DMS79 (cell line): ENCODE results near the gene SCCPDH.

Experiments used
- DNase-seq: peaks from one replicate; lab custom pipeline; 2025; lab: John Stamatoyannopoulos, UW

The SCCPDH gene

DNA sequence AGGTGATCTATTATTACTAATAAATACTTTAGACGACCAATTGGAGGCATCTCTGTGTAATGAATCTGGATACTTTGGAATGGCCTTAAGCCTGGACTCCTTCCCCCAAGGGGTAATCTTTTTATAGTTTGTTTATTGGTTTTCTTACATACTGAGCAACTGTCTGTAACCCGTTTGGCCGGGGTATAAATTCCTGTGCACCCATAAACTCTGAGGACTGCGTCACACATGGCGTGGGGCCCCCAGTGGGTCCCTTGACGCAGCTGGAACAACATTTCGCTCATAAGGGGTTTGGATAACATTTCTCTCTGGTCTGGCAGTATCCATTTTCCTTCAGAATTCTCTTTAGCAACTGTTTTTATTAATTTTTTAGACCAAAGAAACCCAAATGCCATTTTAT is 26.5 kb downstream of the SCCPDH start:
- no peak for DNase-seq

DNA sequence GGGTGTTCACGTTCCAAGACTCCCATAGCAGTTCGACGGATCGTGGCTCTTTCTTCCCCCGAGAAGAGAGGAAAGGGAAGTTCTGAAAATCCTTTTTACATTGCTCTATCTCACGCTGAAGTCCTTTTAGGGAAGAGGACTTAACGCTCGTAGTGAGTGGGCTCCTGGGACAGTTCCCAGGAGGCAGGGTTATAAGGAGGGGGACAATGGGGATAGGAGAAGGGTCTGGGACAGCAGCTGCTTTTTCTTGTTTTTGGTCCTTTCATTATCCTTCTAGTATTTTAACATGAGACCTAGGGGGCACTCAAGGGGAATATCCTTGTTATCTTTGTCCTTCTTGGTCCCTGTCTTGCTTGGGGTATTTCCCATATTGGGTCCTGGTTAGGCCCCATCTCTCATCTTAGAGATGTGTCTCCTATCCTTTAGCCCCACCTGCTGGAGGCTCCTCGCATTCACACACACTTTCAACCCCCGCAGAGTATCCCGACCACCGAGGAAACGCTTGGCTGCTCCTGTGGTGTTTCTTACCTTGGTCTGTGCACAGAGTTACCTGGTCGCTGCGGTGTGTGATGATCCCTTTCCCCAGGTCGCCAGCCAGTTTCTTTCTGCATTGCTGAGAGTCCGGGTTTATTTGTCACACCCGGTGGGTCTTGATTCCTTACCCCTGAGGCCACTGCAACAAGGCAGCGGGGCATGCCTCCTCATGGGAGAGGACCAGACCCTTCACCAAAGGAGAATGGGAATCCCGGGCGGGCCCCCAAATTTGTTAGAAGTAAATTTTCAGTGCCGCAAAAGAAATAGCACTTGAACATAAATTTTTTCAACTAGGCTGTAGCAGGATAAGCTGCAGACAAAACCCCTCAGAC is 29.7 kb downstream of the SCCPDH start:
- DNase-seq = peak; percentile 16

DNA sequence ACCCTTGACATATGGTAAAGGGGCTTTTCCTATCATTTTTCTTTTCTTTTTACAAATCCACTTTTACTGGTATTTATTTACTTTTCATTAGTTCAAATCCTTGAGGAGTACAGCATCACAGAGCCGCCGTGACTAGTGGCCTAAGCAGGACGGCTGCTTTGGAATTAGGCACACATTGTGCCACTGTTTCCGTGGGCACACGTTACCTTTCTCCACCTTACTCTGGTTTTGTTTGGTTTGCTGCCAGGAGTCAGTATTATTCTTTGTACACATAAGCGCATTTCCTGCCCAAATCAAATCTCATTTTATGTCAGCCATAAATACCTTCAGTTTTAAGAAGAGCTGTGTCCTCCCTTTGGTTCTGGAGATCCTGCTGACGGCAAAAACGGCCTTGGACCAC is 31.2 kb downstream of the SCCPDH start:
- DNase-seq = no peak

DNA sequence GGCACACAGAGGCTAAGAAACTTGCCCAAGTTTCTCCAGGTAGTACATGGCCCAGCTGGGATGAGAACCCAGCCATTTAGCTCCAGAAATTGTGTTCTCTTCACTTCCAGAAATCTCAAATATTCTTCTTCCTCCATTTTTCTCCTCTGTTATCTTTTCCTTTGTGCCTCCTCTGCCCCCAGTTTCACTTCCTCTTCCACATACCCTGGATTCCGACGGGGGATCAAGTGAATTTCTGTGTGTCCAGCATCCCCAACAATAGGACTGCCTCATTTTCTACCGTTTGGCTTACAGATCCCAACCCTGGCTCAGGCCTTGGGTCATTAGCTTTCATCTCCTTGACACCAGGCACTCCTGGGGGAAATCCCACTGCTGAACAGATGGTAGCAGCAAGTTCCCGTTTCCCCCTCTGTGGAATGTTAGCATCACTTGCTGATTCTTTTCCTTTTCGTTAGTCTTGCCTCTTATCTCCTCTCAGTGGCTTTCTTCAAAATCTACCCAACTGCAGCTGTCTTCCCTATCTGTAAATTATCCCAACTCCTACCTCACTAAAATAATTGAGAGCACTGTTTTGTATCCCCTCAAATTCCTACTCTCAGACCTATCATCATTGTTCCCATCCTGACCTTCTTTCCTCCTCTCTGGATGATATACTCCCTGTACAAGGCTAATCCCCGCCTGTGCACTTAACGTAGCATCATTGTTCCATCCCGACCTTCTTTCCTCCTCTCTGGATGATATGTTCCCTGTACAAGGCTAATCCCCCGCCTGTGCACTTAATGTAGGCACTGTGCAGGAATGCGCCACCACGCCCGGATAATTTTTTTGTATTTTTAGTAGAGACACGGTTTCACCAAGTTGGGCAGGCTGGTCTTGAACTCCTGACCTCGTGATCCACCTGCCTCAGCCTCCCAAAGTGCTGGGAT is 36.5 kb downstream of the SCCPDH start:
- DNase-seq = no peak

DNA sequence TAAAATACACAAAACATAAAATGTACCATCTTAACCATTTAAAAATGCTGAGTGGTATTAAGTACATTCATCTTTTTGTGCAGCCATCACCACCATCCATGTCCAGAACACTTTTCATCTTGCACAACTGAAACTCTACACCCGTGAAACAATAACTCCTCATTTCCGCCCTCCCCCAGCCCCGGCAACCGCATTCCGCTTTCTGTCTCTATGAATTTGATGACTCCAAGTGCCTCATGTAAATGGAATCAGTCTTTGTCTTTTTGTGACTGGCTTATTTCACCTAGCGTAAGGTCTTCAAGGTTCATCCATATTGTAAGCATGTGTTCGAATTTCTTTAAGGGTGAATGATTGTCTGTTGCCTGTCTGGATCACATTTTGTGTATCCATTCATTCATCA is 37.2 kb downstream of the SCCPDH start:
- DNase-seq = no peak

DNA sequence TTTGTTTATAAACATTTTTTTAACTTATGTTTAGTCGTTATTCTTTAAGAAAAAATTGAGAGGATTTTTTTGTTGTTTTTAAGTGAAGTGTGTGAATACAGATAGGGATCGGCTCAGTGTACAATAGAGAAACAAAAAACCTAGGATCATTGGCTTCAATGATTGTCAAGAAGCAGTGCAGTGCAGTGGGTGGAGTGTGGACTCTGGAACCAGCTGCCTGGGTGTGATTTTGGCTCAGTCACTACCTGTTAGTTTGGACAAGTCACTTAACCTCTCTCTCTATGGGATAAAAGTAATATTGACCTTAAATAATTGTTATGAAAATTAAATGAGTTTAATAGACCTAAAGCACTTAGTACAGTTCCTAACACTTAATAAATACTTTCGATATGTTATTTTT is 41.3 kb downstream of the SCCPDH start:
- DNase-seq = no peak

DNA sequence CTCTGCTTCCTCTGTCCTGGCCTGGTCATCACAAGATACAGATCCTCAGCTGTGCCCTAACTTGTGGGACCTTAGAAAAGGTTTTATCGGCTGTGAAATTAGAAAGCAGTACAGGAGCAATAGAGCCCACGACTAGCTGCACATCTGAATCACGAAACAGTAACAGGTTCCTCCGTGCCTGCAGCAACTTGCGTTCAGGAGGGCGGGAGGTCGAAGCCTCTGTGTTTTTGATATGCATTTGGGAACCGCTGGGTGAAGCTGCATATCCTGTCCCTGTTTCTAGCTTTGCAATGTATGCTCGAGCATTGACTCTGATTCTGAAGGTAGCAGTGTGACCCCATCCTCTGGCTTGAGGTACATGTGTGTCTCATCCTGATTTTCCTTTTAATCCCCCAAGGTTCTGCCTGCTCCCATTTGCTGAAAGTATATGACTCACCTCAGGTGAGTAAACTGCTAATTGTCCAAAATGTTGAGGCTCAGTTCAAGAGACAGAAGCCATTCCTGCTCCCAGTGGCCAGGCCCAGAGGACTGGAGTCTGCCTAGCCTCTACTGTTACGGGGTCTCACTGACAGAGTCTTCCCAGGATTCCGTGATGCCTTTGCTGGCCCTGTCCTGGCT is 44.3 kb downstream of the SCCPDH start:
- no peak for DNase-seq

DNA sequence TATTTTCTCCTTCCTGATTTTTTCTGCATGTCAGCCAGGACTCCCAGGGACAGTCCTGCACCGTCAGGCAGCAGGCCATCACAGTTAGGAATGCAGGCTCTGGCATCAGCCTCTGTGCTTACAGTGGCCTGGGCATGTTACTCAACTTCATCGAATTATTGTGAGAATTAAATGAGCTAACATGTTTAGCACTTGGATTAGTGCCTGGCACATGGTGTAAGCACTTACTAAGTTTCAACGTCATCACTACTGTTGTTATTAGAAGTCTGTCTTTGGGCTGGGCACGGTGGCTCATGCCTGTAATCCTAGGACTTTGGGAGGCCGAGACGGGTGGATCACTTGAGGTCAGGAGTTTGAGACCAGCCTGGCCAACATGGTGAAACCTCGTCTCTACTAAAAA is 45.1 kb downstream of the SCCPDH start:
- no peak for DNase-seq

DNA sequence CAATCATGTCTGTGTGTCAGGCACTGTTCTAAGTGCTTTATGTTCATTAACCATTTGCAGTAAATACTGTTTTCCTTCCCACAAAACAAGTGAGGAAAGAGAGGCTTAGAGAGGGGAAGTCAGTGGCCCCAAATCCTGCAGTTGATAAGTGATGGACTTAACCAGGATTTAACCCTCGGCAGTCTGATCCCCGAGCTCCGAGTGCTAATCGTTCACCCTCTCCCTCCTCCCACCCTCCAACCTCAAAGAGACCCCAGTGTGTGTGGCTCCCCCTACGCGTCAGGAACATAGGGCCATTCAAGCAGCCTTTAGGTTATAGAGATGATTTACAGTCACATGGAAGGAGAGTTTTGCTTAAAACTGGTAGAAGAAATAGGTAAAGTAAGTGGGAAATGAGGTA is 47.2 kb downstream of the SCCPDH start:
- DNase-seq = no peak

DNA sequence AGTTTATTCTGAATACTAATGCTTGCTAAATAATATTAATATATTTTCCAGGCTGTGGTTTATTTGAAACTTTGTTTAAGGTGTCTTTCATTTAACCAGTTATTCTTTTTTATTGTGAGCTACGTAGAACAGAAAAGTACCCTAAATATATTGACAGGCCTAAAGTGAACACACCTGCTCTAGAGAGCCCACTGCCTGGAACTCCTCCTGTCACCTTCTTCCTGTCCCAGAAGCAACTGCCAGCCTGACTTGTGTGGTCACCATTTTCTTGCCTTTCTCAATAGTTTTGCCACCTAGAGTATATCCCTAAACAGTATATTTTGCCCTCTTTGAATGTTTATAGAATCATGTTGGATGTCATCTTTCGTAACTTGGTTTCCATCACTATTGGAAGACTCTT is 48.5 kb downstream of the SCCPDH start:
- DNase-seq = no peak

DNA sequence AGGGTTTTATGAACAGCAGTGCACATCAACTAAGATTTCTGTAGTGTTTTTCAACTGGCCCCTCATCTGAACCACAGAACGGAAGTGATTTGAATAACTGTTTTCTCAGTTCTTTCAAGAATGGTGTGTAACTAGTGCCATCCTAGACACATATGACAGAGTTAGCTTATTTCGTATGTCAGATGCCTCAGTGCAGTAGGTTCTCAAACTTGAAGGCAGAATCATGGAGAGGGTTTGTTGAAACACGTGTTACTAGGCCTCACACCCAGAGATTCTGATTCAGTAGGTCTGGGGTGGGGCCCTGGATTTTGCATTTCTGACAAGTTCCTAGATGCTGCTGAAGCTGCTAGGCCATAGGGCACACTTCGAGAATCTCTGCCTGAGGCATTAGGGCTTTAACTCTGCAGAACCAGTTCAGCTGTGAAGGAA is 49.0 kb downstream of the SCCPDH start:
- DNase-seq = no peak

DNA sequence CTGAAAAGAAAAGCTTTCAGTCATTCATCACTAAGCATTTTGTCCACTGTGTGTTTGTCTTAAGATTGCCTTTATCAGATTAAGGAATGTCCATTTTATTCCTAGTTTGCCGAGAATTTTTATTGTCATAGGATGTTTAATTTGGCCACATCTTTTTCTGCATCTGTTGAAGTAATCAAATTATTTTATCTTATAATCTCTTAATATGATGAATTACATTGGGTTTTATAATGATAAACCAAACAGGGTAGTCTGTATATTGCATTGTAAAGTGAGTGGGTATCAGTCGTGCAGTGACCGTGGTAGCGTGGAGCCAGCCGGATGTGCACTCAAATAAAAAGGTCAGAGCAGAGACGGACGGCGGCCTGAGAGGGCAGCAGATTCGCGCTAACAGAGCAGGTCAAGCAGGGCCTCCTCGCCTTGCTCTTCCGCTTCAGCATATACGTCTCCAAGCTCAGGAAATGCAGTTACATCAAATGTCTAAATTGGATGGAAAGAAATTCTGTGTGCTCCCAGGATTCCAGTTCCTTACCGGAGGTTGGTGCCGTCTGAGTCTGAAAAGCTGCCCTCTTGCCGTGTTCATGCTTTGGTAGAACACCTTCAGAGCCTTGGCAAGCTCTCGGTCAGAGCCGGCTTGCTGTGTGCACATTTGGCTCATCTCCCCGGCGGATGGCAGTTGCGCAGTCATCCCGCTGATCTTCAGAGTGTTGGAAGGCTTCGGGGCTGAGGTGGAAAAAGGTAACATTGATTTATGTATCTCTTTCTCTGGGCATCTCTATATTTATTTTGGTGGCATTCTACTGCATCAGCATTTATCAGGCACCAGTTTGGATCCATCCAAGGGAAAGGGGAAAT is 51.5 kb downstream of the SCCPDH start:
- DNase-seq = no peak

DNA sequence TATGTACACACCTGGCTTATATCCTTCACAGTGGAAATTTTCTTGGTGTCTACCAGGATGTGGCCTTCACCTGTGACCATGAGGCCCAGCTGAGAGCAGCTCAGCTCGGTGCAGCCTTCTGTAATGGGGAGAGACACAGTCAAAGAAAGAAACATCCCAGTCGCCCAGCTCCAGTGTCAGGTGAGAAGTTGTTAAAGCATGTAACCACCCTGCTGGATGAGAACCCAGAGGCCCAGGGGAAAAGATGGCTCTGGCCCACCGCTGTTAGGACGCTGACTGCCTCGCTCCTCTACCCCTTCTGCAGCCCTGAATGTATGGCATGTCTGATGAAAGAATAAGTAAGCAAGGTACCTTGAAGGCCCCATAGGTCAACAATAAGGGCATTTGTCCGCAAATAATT is 52.7 kb downstream of the SCCPDH start:
- no peak for DNase-seq

DNA sequence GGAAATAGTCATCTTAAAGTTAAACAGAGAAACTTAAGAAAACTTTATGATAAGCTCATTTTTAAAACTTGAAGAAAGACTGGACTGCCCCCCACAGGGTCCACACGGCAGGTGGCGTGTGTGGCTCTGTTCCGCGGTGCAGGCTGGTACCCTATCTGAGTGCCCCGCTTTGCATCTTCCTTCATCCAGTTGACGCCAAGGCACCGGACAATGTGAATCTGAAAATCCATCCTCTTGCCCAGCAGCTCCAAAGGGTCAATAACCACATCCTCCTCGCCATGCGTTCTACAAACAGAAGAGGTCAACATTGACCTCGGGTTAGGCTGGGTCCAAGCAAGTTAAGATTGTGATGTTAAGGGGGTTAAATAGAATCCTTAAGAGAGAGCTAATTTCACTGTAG is 54.5 kb downstream of the SCCPDH start:
- no peak for DNase-seq

DNA sequence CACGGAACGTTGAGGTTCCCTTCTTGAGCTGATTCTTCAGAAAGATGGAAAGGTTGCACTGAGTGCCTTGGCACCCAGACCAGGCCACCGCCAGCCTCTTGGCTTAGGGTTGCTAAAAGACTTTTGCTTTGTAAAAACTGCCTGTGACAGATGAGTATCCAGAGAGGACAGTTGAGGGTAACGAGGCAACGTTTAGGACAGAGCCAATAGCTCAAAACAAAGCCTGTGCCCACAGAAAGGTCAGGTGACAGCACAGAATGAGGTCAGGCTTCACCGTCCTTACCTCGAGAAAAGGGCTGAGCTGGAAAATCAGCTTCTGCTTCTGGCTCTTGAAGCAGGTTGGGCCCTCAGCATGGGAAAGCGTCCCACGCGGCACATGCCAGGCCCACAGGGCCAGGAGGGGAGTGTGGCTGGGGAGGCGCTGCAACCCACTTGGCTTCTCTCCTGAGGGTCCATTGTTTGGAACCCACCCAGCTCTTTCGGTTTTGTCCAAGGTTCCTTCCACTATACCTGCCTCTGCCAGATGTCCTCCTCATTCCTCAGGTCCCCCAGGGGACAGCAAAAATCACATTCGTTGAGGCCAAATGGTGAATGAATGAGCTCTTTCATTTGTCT is 55.5 kb downstream of the SCCPDH start:
- peak; percentile 34 for DNase-seq

DNA sequence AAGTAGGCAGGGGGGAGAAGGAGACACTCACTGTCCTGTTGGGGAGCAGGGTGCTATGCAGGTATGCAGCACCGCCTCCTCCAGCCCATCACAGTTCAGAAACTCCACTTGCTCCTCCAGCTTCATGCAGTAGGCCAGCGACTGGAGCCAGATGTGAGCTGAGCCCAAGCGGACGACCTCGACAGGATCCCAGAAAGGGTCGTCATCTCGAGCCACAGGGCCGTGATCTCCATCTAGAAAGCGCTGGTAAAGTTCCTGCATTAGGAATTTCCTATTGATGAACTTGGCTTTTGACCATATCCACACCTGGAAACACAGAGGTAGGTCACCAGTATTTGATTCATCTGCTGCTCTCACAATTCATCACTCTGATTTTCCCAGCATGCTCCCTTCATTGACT is 56.1 kb downstream of the SCCPDH start:
- DNase-seq = no peak

DNA sequence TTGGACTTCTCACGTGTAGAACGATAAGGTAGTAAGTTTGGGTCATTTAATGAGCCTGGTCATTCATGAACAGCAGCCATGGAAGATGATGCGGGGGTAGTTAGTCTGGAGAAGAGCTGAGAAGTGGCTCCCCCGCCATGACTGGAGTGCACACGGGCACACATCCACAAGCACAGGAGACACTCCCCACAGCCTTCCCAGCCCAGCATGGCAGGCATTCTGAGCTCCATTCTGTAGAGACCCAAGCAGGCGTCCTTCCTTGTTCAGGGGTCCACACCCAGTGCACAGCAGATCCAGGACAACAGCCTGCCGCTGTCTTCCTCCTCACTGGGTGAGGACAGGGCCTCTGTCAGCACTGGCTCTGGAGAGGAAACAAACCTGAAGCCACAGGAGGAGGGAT is 57.0 kb downstream of the SCCPDH start:
- no peak for DNase-seq

DNA sequence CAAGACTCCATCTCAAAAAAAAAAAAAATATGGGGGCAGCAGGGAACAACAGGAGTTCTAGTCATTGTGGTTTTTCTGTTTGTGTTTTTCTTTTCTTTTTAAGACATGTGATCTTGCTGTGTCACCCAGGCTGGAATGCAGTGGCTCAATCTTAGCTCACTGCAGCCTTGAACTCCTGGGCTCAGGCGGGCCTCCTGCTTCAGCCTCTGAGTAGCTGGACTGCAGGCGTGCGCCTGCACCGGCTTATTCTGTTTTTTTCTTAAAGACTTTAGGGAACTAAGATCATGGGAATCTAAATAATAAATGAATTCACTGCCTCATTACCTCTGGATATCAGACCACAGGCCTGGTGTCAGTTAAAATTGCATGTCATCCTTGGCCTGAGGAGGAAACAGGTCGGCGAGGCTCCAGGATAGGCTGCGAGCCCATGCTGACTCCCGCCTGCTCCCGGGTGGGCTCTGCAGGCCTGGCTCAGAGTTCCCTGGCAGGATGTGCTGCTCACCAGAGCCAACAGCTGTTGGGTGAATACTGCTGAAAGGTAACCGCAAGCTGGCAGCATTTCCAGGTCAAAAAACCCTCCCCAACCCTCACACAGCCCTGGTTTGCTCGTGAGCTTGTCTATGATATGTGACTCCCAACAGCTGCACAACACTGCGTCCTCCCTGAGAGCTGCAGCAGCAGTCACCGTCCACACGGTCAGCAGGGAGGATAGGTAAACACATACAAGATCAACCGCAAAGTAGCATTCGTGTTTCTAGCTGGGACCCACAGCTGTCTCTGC is 58.1 kb downstream of the SCCPDH start:
- DNase-seq = peak; percentile 94

DNA sequence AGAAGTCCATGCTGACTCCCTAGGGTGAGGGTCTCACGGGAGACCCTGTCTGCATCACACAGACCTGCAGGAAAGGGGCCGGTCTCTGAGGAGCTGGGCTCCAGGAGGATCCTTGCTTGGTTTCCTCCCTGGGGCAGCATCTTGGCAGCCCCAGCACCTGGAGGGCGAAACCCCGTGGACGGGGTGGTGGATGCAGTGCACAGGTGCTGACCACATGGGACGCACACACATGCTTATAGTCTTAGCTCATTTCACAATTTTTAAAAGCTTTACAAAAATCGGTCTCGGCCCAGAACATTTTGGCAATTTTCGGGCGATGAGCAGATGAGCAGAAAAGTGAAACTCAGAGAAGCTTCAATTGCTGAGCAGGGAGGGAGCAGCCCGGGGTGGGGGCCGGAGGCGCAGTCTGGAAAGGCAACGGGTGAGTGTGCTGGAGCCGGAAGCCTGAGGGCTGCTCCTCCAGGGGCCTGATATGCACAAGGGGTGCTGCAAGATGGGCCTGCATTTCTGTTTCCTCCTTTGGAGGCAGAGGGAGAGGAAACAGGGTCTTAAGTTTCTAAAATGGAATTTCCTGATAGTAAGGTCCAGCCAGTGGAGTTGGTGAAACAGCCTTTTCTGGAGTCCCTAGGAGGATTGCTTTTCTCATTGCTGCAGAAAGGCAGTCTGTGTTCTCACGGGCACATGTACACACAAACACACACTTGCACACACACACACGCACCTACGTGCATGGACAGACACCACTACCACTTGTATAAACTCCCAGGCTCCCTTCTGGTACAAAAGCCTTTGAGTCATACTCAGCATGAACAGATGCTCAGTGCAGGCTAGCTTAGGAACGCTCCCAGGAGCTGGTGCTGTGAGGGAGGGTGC is 60.6 kb downstream of the SCCPDH start:
- DNase-seq = no peak
